ENCODE results near the gene GFOD1.
"Not testable (repeated sequence)": the region's sequence is repeated elsewhere in the genome, so short reads cannot be mapped to it uniquely, and the experiment has no call there.

The GFOD1 gene

GRCh38 chr6:13398421-13398994, 88.9 kb downstream of the GFOD1 start:
- FAIRE-seq, result no peak

GRCh38 chr6:13398069-13398381, 89.4 kb downstream of the GFOD1 start:
- FAIRE-seq, result no peak

- no peak for FAIRE-seq
Measured at GRCh38 chr6:13397359-13398068, 89.9 kb downstream of the GFOD1 start.

- FAIRE-seq, result no peak
Measured at GRCh38 chr6:13396241-13396792, 91.1 kb downstream of the GFOD1 start.

GRCh38 chr6:13395272-13396237, 91.8 kb downstream of the GFOD1 start:
- peak; percentile 75 for FAIRE-seq

- no peak for FAIRE-seq
Measured at GRCh38 chr6:13392462-13392861, 94.9 kb downstream of the GFOD1 start.

- FAIRE-seq, result no peak
Measured at GRCh38 chr6:13391537-13391936, 95.9 kb downstream of the GFOD1 start.

GRCh38 chr6:13390658-13391057, 96.7 kb downstream of the GFOD1 start:
- FAIRE-seq, result no peak

GRCh38 chr6:13389237-13389636, 98.2 kb downstream of the GFOD1 start:
- FAIRE-seq, result not testable (repeated sequence)

- not testable (repeated sequence) for FAIRE-seq
Measured at GRCh38 chr6:13388769-13389168, 98.6 kb downstream of the GFOD1 start.

- no peak for FAIRE-seq
Measured at GRCh38 chr6:13384966-13385365, 102.4 kb downstream of the GFOD1 start.

- no peak for FAIRE-seq
Measured at GRCh38 chr6:13384506-13384905, 102.9 kb downstream of the GFOD1 start.

- FAIRE-seq, result peak; percentile 96
Measured at GRCh38 chr6:13383328-13384163, 103.9 kb downstream of the GFOD1 start.

- FAIRE-seq, result no peak
Measured at GRCh38 chr6:13380761-13381160, 106.6 kb downstream of the GFOD1 start.

GRCh38 chr6:13378669-13379590, 108.5 kb downstream of the GFOD1 start:
- no peak for FAIRE-seq

- FAIRE-seq, result no peak
Measured at GRCh38 chr6:13377054-13377758, 110.2 kb downstream of the GFOD1 start.

GRCh38 chr6:13375360-13375878, 112.0 kb downstream of the GFOD1 start:
- no peak for FAIRE-seq

- no peak for FAIRE-seq
Measured at GRCh38 chr6:13373919-13374318, 113.5 kb downstream of the GFOD1 start.

- no peak for FAIRE-seq
Measured at GRCh38 chr6:13373488-13373886, 113.9 kb downstream of the GFOD1 start.

Measured in islet of Langerhans (tissue), 1 donor.